ENCODE data around the gene RAB3A.

RAB3A gene

DNA sequence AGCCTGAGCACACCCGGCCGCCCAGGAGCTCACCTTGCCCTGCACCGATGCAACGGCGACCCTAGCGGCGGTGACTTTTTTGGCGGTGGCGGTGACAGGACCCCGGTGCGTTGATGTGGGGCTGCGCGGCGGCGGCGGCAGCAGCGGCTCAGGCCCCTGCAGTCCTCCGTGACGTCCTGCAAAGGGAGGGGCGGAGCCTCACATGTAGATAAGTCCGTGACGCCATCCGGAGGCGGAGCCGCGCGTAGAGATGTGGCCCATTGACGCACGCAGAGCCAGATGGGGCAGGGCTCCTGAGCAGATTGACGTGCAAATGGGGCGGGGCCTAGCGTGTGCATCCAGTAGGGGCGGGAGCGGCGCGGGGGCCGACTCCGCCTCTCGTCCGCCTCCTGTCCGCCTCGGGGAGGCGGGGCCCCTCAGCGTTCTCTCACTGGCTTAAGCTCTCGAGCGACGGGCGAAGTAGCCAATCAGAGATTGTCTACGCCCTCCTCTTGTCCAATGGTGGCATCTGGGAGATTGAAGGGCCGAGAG, at the start of gene RAB3A:
Gene RAB3A, minus strand, starts transcription at position 180 of the 531 bp plus-strand sequence. CDS start 1,302 bp downstream, outside the sequence.
- DNase-seq = peak; percentile 99

DNA sequence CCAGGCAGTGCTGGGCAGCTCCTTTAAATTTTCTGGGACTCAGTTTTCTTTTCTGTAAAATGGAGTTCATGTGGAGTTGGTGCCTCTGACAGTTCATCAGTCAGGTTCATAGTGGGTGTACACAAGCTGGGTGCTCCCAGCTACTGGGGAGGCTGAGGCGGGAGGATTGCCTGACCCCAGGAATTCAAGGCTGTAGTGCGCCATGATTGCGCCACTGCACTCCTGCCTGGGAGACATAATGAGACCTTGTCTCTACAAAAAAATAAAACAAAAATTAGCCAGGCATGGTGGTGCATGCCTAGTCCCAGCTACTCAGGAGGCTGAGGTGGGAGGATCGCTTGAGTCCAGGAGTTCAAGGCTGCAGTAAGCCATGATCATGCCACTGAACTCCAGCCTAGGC, 49.3 kb upstream of the RAB3A start:
- no peak for DNase-seq

- DNase-seq = no peak
Observed at GRCh38 chr19:18252370-18252717, 48.5 kb upstream of the RAB3A start.

- peak; percentile 82 for DNase-seq
Observed at GRCh38 chr19:18251587-18252369, 47.9 kb upstream of the RAB3A start.

- no peak for DNase-seq
Observed at GRCh38 chr19:18249834-18250233, 46.0 kb upstream of the RAB3A start.

DNA sequence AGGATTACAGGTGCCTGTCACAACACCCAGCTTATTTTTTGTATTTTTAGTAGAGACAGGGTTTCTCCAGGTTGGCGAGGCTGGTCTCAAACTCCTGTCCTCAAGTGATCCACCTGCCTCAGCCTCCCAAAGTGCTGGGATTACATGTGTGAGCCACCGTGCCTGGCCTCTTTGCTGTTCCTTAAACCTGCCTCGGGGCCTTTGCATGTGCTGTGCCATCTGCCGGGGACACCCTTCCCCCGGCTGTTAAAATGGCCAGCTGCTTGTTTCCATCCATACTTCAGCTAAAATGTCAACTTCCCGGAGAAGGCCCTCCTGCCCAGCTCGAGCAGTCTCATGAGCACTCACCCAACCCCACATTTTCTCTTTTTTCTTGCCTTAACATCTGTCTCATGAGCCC, 41.5 kb upstream of the RAB3A start:
- no peak for DNase-seq

DNA sequence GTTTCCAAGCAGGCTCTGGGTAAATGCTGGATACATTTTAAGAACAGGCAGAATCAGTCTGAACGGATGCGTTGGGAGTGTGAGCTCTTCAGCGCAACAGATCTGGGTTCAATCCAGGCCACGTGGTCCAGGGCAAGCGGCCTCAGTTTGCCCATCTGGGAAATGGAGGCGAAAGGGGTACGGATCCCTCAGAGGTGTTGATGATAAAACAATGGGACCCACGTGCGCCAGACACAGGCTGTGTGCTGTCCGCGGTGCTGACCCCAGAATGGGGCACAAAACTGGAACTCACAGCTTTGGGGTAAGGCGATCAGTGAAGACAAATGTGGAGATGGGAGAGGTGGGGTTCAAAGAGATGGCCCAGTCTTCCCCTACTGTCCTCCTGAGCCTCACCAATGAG, 35.5 kb upstream of the RAB3A start:
- DNase-seq = no peak

DNA sequence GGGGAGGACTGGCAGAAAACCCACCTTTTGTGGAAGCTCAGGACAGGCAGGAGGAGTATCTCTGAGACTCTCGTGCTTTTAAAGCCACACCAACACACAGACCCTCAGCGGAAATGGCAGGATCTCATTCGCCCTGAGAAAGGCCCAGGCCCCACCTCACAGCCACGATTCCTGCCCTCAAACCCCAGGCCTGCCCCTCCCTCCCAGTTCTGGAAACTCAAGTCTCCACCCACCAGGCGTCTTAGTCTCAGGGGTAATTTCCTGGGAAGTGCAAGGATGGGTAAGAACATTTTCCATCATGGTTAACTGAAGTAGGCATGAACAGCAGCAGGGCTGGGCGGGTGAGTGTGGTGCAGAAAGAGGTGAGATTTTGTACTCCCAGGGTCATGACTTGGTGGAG, 30.4 kb upstream of the RAB3A start:
- DNase-seq = no peak

DNA sequence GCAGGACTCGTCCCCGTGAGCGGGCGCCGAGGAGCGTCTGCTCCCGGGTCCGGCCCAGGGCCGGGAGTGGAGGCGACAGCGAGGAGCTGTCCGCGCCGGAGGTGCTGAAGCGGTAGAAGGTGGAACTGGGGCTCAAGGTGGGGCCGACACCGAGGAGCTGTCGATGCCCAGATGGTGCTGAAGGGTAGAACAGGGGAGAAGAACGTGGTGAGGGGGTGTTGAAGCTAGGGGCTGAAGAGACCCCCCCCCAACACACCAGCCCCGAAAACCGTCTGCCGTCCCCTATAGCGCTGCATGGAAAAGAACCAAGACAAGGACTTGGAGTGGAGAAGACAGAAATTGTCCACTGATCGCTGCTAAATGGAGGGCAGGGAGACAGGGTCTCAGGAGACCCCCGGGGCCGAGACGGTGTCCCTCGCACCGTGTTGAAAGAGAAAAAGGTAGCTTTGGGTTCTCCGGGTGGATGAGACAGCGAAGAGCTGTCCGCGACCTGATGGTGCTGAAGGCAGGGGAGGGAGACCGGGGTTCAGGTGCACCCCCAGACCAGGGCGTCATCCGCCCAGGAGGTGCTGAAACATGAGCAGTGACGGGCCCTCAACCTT, 29.5 kb upstream of the RAB3A start:
- no peak for DNase-seq

GRCh38 chr19:18232540-18233223, 28.8 kb upstream of the RAB3A start:
- DNase-seq = no peak

GRCh38 chr19:18231775-18232174, 27.9 kb upstream of the RAB3A start:
- DNase-seq = no peak

DNA sequence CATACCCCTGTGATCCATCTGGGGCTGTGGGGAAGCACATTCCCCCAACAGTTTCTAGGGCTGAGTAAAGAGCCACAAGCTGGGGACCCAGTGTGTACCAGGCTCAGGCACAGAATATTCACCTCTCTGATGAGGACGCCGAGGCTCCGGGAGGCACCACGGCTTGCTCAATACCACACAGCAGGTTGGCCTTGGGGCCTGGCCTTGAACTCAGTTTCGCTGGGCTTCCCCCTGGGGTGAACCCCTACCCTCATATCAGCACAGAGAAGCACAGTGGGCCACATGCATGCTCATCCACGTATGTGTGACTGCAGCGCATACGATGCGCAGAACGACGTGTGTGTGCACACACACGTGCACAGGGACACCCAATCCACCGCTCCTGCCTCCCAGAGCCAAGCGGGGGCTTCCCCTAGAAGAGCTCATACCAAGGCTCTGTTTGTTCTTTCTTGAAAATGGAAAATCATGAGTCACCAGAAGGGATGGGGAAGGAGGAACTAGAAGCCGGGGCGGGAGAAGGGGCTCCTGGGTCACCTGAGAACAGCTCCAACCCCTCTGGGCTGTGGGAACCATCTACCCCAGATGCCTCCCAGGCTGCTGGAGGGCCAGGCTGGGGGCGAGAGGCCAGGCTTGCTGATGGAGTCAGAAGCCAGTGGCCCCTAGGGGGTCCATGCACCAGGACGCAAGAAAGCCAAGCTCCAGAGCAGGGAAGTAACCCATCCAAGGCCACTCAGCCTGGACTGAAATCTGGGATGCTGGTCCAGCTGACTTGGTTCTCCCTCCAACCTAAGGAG, 27.3 kb upstream of the RAB3A start:
- no peak for DNase-seq

GRCh38 chr19:18229915-18230314, 26.1 kb upstream of the RAB3A start:
- DNase-seq = no peak

DNA sequence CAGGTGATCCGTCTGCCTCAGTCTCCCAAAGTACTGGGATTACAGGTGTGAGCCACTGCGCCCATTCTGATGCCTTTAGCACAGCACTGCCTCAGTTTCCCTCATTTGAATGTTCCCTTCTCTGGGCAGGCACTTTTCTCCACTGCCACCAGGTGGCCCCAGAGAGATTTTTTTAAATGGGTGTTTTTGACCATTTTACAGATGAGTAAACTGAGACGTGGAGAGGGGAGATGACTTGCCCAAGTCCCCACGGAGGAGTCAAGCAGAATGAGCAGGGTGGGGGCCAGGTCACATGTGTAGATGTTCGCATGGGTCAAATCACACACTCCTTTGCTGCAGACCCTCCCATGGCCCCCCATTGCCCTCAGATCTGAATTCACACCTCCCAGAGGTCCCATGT, 25.6 kb upstream of the RAB3A start:
- no peak for DNase-seq

DNA sequence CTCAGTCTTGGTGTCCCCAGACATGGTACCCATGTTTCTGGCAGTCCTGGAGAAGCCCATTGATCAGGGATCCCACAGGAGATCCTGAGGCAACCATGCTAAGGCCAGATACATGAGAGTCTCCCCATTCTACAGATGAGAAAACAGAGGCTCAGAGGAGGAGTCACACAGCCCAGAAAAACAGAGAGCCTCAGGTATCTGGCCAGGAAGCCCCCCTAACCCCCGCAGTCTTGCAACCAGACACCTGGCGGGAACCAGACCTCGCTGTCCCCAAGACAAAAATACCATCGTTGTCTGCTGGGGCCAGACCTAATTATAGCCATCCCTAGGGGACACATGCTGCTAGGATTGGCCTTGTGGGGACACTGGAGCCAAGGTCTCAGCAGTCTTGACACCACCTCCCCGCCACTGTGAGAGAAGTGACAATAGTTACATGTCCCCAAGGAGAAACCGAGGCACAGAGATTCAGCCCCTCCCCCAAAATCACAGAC, 24.0 kb upstream of the RAB3A start:
- DNase-seq = no peak

- DNase-seq = no peak
Observed at GRCh38 chr19:18226956-18227780, 23.3 kb upstream of the RAB3A start.

- no peak for DNase-seq
Observed at GRCh38 chr19:18225702-18226468, 22.0 kb upstream of the RAB3A start, which contains the start of gene PDE4C. Gene PDE4C (minus strand): TSS chr19:18226438. CDS start chr19:18226415, 23 bp downstream.

DNA sequence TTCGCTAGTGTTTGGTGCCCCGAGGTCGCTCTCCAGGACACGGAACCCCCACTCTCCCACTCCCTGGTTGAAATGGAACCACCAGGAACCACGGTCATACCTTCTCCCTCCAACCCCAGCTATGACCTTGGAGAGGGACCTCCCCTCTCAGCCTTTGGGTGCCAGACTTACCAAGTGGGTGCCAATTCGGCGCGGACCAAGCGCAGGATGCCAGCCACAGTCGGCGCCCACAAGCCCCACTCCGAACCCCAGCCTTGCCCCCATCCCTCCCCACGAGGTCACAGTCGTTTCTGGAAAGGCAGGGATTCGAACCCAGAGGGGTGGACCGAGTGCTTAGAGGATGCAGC, 21.5 kb upstream of the RAB3A start:
- no peak for DNase-seq

GRCh38 chr19:18224525-18225354, 20.9 kb upstream of the RAB3A start:
- DNase-seq = peak; percentile 58

DNA sequence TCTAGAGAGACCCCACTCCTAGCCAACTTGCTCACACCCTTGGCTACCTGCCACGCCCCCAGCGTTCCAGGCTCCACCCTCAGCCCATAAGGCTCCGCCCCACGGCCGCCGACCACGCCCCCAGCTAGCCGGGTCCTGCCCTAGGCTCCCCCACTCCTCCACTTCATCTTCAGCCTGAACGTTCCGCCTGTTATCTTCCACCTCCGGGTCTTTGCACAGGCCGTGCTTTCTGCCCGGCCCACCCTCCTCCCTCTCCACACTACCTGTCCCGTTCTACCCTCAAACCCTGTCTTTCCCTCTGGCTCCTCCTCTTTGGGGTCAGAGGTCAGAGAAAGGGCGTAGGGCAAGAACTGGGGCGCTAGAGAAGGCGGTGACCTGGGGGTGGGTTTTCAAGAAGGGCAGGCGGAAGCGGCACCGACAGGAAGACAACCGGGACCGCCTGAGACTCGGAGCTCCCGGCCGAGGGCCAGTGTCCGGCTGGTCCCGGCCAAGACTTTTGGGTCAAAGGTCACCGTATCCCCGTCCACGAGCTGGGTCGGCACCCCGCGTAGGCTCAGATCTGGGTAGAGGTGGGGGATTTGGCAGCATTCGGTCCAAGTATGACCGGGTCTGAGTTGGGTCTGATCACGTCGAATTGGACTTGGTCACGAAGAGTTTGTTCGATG, 20.1 kb upstream of the RAB3A start:
- no peak for DNase-seq
